ENCODE data around the gene PPP1R10.
A peak's percentile ranks its signal among the peaks of the same experiment; 100 is the strongest.

Gene PPP1R10

DNA sequence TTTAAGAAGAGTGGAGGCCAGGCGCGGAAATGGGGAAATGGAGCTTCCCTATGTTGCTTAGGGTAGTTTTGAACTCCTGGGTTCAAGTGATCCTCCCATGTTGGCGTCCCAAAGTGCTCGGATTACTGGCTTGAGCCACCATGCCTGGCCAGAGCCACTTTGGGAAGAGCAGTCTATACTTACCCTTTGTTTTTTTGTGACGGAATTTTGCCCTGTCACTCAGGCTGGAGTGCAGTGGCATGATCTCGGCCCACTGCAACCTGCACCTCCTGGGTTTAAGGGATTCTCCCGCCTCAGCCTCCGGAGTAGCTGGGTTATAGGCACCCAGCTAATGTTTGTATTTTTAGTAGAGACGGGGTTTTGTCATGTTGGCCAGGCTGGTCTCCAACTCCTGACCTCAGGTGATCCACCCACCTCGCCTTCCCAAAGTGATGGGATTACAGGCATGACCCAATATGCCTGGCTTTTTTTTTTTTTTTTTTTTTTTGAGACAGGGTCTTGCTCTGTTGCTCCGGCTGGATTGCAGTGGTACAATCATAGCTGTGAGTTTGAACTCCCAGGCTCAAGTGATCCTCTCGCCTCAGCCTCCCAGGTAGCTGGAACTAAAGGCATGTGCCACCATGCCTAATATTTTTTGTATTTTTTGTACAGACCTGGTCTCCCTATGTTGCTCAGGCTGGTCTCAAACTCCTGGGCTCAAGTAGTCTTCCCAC is 18.0 kb downstream of the PPP1R10 start:
- DNase-seq (ENCODE audit: low spot score) = no peak

GRCh38 chr6:30597315-30598144 is 19.5 kb downstream of the PPP1R10 start:
- DNase-seq (ENCODE audit: low spot score) = peak; percentile 58

- DNase-seq (ENCODE audit: low spot score) = no peak
Measured at GRCh38 chr6:30592287-30592686, 24.8 kb downstream of the PPP1R10 start.

GRCh38 chr6:30591008-30591407 is 26.0 kb downstream of the PPP1R10 start:
- no peak for DNase-seq (ENCODE audit: low spot score)

DNA sequence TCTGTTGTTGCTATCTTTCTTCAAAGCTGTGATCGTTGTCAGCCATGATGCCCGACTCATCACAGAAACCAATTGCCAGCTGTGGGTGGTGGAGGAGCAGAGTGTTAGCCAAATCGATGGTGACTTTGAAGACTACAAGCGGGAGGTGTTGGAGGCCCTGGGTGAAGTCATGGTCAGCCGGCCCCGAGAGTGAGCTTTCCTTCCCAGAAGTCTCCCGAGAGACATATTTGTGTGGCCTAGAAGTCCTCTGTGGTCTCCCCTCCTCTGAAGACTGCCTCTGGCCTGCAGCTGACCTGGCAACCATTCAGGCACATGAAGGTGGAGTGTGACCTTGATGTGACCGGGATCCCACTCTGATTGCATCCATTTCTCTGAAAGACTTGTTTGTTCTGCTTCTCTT is 26.5 kb downstream of the PPP1R10 start:
- no peak for DNase-seq (ENCODE audit: low spot score)

DNA sequence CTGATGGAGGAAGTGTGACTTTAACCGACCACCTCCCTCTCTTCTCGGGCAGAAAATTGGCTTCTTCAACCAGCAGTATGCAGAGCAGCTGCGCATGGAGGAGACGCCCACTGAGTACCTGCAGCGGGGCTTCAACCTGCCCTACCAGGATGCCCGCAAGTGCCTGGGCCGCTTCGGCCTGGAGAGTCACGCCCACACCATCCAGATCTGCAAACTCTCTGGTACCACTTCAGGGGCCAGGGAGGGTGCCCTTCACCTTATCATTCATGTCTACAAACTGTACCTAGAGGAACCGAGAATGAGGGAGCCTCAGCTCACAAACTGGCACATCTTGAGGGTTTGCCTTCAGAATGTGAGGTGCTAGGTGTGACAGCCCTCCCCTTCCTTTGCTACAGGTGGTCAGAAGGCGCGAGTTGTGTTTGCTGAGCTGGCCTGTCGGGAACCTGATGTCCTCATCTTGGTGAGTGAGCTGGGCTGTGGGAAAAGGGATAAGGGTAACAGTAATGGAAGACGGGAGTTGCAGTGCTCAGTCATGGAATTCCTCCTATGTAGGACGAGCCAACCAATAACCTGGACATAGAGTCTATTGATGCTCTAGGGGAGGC is 27.2 kb downstream of the PPP1R10 start:
- DNase-seq (ENCODE audit: low spot score) = no peak

DNA sequence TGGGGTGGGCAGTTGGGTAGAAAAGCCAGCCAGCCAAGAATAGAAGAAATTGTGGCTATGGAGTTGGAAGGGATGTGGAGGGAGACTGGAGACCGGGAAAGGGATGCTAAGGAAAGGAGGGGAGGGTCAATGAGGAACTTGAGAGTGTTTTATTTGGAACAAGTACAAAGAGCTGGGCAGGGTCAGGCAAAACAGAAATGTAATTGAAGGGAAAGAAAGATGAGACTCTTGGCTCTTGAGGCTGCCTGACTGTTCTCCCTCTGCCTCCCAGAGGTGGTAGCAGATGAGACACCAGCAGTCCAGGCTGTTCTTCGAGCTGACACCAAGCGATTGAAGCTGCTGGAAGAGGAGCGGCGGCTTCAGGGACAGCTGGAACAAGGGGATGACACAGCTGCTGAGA is 33.1 kb downstream of the PPP1R10 start:
- no peak for DNase-seq (ENCODE audit: low spot score)

DNA sequence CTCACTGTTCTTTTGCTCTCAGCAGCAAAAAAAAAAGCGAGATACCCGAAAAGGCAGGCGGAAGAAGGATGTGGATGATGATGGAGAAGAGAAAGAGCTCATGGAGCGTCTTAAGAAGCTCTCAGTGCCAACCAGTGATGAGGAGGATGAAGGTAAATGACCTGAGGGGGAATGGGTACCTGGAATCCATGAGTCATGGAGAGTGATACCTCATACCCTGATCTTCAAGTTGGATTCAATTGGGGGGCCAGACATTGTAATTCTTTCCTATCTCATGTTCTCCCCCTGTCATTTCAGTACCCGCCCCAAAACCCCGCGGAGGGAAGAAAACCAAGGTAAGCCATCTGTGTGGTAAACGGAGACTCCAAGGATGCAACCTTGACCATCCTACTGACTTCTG is 39.0 kb downstream of the PPP1R10 start:
- DNase-seq (ENCODE audit: low spot score) = no peak

DNA sequence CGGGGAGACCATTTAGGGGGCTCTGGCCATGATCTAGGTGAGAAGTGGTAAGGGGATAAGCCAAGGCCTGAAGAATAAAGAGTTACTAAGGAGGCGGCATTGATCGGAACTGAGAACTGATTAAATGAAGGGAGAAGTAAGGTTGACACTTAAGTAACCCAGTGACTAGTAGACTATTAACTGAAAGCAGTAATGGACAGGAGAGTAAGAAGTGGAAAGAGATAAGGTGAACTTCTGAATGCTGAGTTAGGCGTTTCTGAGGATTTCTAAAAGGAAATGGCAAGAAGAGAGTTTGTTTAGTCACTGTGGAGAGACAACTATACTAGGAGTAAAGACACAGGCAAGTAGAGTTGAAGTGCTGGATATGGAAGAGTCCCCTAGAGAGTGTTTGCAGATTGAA is 43.9 kb downstream of the PPP1R10 start:
- DNase-seq (ENCODE audit: low spot score) = no peak

- no peak for DNase-seq (ENCODE audit: low spot score)
Measured at GRCh38 chr6:30572148-30572547, 44.9 kb downstream of the PPP1R10 start.

GRCh38 chr6:30571762-30572082 is 45.3 kb downstream of the PPP1R10 start:
- no peak for DNase-seq (ENCODE audit: low spot score)

- DNase-seq (ENCODE audit: low spot score) = peak; percentile 77
Measured at GRCh38 chr6:30571075-30571761, 45.8 kb downstream of the PPP1R10 start, which contains the start of gene ABCF1. TSS of gene ABCF1 (plus strand) at chr6:30571442. CDS start at chr6:30571488, 46 bp downstream.

DNA sequence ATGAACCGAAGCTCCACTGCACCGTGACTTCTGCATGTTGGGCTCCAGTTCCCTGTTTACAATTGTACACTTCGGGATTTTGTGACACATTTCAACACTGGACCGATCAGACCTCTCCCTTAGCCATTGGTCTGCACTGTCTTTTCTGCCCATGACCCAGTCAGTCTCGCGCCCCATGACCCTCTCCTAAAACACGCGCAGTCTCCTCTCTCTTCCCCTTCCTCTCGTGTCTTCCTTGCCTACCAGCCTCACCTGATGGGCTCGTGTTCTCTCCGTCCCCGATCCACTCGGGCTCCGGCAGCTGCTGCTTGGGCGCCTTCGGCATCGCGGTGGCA is 46.3 kb downstream of the PPP1R10 start:
- DNase-seq (ENCODE audit: low spot score) = no peak

- no peak for DNase-seq (ENCODE audit: low spot score)
Measured at GRCh38 chr6:30570263-30570662, 46.8 kb downstream of the PPP1R10 start.

DNA sequence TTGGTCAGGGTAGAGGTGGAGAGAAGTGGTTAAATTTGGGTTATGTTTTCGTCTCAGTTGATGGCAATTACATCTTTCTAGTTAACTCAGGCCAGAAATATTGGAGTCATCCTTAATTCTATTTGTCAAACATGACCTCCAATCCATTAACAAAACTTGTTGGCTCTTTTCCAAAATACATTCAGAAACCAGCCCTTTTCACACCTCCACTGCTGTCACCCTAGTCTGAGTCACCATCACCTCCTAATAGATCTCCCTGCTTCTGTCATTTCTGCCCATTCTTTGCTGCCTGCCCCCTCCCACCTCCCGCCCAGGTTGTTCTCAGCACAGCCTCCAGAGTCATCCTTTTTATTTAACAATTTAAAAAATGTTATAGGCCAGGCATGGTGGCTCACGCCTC is 48.8 kb downstream of the PPP1R10 start:
- no peak for DNase-seq (ENCODE audit: low spot score)

- no peak for DNase-seq (ENCODE audit: low spot score)
Measured at GRCh38 chr6:30565772-30566171, 51.3 kb downstream of the PPP1R10 start.

DNA sequence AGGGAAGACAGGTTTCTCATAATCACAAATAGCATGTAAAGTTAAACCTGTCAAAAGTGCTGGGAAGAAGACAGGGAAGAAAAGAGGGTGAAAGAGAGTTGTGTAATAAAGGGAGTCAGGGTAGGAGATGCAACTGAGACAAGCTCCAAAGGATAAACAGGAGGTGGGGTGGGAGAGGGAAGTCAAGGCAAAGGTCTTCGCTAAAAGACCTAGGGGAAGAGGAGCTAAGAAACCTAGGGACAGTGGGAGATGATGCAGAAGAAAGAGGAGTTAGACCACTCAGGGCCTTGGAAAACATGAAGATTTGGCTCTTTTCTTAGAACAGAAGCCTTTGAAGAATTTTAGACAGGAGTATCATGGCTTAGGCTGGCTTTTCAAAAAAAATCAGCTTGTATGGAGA is 52.9 kb downstream of the PPP1R10 start:
- DNase-seq (ENCODE audit: low spot score) = no peak

- no peak for DNase-seq (ENCODE audit: low spot score)
Measured at GRCh38 chr6:30562470-30563425, 54.3 kb downstream of the PPP1R10 start.

- no peak for DNase-seq (ENCODE audit: low spot score)
Measured at GRCh38 chr6:30560930-30561329, 56.1 kb downstream of the PPP1R10 start.

- no peak for DNase-seq (ENCODE audit: low spot score)
Measured at GRCh38 chr6:30557683-30557981, 59.4 kb downstream of the PPP1R10 start.

DNA sequence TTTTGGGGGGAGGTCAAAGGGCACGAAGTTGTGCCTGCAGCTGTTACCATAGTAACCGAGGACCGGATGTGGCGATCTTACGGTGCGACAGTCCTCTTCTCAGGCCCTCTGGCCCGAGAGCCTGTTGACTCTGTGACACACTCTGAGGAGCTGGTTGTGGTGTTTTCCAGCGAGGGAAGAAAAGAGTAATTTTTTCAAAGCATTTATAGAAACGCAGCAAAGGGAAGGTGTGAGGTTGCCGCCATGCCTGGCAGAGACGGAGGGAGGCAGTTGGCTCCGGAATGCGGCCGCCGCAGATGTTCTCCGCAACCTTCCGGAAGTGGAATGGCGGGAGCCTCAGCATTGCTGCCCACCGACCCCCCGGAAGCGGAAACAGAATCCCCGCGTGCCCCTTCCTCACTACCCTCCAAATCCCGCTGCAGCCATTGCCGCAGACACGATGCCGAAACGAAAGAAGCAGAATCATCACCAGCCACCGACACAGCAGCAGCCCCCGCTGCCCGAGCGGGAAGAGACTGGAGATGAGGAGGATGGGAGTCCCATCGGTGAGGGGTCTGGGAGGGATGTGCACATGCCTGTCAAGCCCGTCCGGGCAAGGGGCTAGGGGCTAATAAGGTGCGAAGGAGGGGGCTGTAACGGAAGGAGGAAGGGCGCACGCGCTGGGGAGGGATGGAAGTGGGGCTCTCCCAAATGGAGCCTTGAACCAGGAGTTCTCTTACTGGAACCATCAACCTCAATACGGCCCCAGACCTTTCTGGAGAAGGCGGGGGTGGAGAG is 59.9 kb downstream of the PPP1R10 start, which contains the start of gene PRR3:
Gene PRR3, plus strand, starts transcription at position 390 of the 777 bp plus-strand sequence. Its CDS starts 50 bp downstream, at position 440.
- peak; percentile 54 for DNase-seq (ENCODE audit: low spot score)

All from HuH-7.5 (cell line).